HG03460 (cell line): Measurements from ENCODE around the gene CAPN13.

Experiments
- ATAC-seq: cut with Tn5 transposase; IDR thresholded peaks from one replicate; pipeline ENCODE4 v1.9.1; 2021; ENCODE audit not compliant: unreplicated experiment

The CAPN13 gene

DNA sequence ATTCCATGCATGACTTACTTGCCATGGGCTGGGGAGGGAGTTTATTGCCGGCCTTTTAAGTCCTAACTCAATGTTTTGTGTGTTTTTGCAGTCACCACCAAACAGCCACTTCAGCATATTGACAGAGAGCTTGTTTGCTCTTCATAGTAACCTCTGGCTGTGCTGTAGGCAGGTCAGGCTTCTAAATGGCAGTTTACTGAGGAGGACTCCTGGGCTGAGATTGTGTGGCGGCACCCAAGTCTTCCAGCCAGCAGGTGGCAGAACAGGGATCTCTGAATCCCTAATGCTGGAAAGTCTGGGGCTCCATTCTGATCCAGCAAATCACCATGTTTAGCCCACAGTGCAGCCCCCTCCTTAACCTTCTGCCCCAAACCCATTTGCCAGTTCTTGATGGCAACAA is 121.2 kb downstream of the CAPN13 start:
- ATAC-seq: no peak

DNA sequence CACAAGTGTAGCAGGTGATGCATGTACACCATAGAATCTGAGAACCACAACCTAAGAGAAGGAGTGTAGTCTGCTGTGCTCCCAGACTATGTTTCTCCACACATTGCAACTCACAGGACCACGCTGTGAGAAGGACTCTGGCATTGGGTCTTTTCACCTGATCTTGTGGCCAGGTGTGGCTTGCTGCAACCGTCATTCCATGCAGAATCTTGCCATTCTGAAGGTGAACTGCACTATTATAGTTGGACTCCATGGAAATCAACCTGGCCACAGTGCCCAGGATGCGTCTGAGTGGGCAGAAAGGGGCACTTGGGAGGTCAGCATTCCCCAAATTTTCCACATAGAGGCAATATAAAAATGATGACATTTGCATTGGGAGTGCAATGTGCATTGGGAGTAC is 122.2 kb downstream of the CAPN13 start:
- ATAC-seq: no peak

DNA sequence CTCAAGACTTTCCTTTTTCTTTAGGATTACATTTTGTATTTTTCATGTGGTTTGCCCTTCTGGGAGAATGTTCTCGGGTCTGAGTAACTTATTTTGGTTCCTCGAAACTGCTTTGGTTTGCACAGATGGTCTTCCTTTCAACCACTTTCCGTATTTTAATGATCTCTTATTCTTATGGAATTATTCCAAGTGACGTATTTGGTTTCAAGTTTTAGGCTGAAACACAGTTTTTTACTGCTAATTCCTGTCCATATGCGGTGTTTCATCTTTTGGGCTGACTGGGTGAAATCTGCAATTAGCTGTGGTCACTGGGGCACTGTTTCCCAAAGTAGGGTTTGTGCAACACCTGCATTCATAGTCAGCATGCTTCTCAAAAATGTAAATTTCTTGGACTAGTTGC is 122.7 kb downstream of the CAPN13 start:
- ATAC-seq: no peak

DNA sequence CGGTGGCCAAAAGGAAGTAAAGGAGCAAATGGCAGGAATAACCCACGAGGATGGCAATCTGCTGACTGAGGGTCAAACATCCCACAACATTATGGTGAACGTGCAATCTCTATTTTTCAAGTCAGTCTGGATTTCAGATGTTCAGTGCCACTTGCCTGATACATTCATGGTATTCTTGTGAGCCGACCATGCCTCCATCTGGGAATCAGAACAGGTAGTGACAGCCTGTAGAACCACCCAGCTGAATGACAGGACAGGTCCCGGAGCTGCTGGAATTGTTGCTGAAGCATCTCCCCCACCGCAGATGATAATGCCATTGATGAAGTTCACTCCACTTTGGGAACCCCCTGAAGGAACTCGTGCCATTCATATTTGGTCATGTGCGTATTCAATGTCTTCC is 123.2 kb downstream of the CAPN13 start:
- ATAC-seq: no peak

DNA sequence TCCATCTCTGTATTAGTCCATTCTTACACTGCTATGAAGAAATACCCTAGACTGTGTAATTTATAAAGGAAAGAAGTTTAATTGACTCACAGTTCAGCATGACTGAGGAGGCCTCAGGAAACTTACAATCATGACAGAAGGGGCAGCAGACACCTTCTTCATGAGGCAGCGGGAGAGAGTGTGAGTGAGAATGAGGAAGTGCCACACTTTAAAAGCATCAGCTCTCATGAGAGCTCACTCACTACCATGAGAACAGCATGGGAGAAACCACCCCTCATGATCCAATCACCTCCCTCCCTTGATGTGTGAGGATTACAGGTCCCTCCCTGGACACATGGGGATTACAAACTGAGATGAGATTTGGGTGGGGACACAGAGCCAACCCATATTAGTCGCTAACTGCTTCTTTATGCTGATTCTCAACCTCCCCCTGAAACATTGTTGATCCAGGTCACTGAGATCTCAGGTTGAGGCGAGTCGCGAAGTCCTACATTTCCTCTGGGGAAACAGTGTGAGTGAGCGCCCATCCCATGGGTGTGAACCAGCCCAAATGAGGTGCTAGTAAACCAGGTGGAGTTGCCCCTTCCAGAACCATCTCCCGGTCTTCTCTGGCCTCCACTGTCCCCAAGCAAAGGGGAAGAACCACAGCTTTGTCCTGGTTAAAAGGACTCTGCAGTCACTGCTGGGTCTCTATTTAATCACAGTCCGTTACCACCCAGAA is 123.8 kb downstream of the CAPN13 start:
- ATAC-seq: no peak

DNA sequence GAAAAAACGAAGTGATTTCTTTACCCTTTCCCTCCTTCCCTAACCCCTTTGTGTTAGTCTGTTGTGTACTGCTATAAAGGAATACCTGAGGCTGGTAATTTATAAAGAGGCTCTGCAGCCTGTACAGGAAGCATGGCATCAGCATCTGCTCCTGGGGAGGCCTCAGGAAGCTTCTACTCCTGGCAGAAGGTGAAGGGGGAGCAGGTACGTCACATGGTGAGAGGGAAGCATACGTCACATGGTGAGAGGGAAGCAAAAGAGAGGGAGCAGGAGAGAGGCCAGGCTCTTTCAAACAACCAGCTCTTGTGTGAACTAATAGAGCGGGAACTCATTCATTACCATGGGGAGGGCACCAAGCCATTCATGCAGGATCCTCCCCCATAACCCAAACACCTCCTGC is 126.2 kb downstream of the CAPN13 start:
- ATAC-seq: no peak

DNA sequence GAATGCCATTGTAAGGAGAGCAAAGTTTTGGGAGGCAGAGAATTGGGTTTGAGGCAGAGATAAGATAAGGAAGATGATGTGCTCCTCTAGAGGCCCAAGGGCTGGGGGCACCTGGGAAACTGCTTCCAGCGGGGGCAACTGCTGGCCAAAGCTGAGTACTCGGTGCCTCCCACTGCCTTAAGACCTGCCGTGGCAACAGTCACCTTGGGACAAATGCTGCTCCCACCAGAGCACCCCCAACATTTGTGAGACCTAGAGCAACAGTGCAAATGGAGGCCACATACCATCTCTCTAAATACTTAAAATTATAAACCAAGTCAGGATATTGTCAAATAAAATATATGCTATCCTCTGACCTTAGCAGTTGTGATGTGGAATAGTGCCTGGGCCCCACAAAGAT is 127.1 kb downstream of the CAPN13 start:
- ATAC-seq: no peak

DNA sequence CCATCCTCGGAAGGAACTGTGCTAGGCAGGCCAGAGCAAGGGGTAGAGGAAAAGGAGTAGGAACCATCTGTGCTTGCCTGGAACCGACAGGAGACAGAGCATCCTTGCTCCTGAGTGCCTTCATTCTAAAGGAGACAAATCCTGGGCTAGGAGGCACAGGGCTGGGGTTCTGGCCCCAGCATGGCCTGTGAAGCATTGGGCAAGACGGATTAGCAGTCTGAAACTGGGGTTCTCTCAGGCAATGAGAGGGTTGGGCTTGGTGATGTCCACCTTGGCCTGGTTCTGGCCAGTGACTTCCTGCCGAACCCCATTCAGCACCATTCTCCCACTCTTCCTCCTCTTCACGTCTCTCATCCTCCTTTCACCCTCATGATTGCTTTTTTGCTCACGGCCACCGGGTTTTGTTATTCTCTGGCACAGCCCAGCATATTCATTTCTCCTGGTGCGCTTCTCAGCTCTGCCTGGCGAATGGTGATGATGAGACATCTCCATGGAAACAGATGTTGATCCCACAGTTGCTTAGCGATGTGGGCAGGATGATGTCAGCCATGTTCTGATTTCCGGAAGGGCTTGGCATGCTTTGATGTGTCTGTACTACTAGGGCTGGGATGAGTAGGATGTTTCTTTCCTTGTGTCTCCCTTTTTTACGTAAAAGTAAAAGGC is 127.7 kb downstream of the CAPN13 start:
- ATAC-seq: no peak

DNA sequence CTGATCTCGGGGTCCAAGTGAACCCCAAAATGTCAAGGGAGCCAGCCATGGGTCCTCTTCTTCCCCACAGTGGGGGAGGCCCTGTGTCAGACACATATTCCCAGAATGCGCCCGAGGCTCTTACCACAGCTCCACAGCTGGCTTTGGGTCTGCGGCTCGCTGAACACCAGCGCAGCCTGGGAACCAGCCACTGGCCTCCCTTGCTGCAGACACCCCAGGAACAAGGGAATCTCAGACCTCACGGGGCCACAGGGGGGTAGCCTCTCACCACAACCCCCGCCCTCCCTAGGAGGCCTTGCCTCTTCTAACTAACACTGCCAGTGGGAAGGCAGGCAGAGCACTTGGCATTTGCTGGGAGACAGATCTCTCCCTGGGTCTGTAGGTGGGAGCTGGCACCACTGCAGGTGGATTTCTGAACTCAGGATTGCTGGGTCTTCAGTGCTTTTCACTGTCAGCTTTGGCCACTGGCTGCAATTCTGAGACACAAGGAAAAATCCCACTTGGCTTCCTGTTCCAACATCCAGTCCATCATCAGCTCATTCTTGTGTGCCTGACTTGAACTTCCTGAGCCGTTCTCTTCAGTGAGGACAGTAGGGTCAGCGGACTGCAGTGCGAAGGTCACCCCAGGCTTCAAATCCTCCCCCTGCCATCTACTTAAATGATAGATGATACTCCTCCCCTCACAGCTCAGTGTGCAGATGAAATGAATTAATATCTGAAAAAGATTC is 128.7 kb downstream of the CAPN13 start:
- no peak for ATAC-seq

DNA sequence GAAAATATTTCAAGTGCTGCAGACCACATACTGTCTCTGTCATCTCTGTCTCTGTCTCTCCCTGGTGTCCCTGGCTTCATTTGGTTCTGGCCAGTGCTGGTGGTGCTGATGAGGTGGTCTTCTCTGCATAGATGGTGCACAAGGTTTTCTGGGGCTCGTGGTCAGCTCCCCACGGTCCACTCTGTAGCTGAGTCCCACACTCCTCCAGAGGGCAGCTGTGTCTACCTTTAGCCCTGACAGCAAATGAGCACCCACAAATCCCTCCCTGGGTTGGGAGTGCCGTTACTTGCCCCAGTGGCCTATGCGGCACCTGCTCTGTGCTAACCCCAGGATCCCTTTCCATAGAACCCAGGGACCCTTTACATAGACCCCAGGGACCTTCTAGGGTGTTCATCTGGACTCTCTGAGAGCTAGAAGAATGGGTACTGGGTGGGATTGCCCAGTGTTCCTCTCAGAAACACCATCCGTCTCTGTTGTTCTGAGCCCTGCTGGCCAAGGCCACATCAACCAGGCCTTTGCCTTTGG is 129.3 kb downstream of the CAPN13 start:
- no peak for ATAC-seq

DNA sequence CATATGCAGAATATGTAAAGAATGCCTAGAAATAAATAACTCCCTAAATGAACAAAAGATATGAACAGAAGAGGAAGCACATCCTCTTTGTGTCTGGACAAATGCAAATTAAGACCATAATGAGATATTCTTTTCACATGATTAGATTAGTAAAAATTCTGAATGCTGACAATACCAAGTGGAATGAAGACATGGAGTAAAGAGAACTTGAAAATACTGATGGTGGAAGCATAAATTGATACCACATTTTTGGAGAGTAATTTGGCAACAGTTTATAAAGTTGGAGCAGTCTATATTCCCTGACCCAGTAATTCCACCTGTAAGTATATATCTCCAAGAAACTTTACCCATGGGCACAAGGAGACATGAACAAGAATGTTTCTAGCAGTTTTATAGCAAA is 130.0 kb downstream of the CAPN13 start:
- no peak for ATAC-seq

DNA sequence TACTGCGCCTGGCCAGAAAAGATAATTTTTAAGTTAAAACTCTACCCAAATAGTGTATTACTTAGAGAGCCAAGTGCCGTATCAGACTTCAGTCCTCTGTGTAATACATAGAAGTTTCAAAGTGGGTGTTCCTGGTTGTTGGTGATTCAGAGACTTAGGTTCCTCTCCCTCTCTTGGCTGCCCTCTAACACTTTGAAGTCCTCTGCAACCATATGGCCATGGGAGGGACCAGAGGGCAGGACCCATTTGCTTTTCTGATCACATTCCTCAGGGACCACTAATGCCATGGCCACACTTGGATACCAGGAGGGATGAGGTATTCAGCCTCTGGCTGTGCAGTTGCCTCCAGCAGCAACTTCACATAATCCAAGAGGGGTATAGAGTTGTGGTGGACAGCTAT is 131.5 kb downstream of the CAPN13 start:
- ATAC-seq: no peak

DNA sequence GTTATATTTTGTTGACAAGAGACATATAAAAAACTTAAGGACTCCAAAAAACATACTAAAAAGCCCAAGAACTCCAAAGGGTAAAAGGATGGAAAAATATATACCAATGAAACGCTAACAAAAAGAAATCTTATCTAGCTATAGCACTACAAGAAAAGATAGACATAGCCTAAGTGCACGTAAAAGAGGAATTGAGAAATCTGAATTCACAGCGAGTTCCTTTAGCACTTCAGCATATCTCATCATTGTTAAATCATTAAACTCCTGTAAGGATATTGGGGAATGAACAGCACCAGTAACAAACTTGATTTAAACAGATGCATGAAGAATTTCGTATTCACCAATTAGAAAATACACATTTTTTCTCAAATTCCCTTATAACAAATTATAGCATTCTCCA is 134.1 kb downstream of the CAPN13 start:
- no peak for ATAC-seq
